KBM-7 (cell line): ENCODE measurements around the gene DNAJC6.
"Not testable (repeated sequence)": the region's sequence is repeated elsewhere in the genome, so short reads cannot be mapped to it uniquely, and the experiment has no call there.

Experiments used
- DNase-seq: peaks from one replicate; pipeline ENCODE4 v3.0.0-alpha.2; 2015
- in situ Hi-C: fragments of 300-500 bp; cut with MboI; formaldehyde crosslinking; loops from 2 replicates; pipeline ENCODE4 v1.14.3; 2020; ENCODE audit warnings: low sequenced_read_pairs, low pct_unique_long_range_greater_than_20kb, mixed read lengths

Gene DNAJC6

GRCh38 chr1:65442442-65442841 is 133.1 kb downstream of the DNAJC6 start:
- in situ Hi-C loops = no loop called here
- no peak for DNase-seq

GRCh38 chr1:65443647-65444046 is 134.3 kb downstream of the DNAJC6 start:
- in situ Hi-C loops = no loop called here
- DNase-seq = no peak

GRCh38 chr1:65444128-65444640 is 134.8 kb downstream of the DNAJC6 start:
- no peak for DNase-seq
- in situ Hi-C loops = no loop called here

GRCh38 chr1:65445837-65446236 is 136.5 kb downstream of the DNAJC6 start:
- in situ Hi-C loops = no loop called here
- DNase-seq = no peak

GRCh38 chr1:65449214-65449823 is 140.0 kb downstream of the DNAJC6 start:
- in situ Hi-C loops = no loop called here
- no peak for DNase-seq

GRCh38 chr1:65455678-65456077 is 146.3 kb downstream of the DNAJC6 start:
- in situ Hi-C loops, DNase-seq: not testable (repeated sequence)

- no peak for DNase-seq
- in situ Hi-C loops = no loop called here
These were observed 147.1 kb downstream of the DNAJC6 start for GRCh38 chr1:65456481-65456880.

GRCh38 chr1:65457868-65458267 is 148.5 kb downstream of the DNAJC6 start:
- DNase-seq = no peak
- in situ Hi-C loops = no loop called here

GRCh38 chr1:65458730-65459396 is 149.5 kb downstream of the DNAJC6 start:
- in situ Hi-C loops = no loop called here
- no peak for DNase-seq

- DNase-seq = peak; percentile 69
- in situ Hi-C loops = no loop called here
These were observed 150.0 kb downstream of the DNAJC6 start for GRCh38 chr1:65459397-65459768.
